Right lobe of liver (tissue), 4 donors: ENCODE measurements around the gene CES5A.
"Not testable (repeated sequence)": the region's sequence is repeated elsewhere in the genome, so short reads cannot be mapped to it uniquely, and the experiment has no call there.

Source experiments
- POLR2A ChIP-seq: fragments of 450-650 bp; IDR thresholded peaks from one replicate; pipeline ENCODE4 v1.6.1; 2017; ENCODE audit warnings: antibody characterized with exemption, mild to moderate bottlenecking
- TF ChIP-seq, protein P1 (sequence below), 4 donors: fragments of 200-600 bp in 3 of 4; fragments of 450-650 bp in 1 of 4; IDR thresholded peaks; one replicate each; pipeline versions ENCODE4 v1.5.1 to v1.8.0; 2016 to 2022; ENCODE audit warnings: antibody characterized with exemption in 4 of 4, mild to moderate bottlenecking in 2 of 4
- donor health status: DM: no; HTN: no; CAD: no.
- donor health status: DM: no; HTN: no; CAD: no.
- donor health status: DM: no; HTN: yes; CAD: no.

DNA sequence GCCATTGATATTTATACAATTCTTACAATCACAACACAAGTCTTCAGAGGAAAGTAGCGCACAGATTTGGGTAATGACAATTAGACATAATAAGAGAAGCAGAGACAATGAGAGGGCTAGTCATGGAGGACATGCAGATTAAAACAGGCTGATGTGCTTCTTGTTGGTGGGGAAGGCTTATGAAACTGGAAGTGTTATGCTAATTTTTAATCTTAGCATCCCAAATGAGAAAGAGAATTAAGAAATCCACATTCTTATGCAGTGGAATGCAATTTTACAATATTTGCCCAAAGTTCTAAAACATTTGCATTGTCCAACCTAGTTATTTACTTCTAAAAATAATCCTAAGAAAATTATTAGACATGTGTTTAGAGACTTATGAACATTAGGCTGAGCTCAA, 66.9 kb downstream of the CES5A start:
- TF ChIP-seq, protein P1, sequence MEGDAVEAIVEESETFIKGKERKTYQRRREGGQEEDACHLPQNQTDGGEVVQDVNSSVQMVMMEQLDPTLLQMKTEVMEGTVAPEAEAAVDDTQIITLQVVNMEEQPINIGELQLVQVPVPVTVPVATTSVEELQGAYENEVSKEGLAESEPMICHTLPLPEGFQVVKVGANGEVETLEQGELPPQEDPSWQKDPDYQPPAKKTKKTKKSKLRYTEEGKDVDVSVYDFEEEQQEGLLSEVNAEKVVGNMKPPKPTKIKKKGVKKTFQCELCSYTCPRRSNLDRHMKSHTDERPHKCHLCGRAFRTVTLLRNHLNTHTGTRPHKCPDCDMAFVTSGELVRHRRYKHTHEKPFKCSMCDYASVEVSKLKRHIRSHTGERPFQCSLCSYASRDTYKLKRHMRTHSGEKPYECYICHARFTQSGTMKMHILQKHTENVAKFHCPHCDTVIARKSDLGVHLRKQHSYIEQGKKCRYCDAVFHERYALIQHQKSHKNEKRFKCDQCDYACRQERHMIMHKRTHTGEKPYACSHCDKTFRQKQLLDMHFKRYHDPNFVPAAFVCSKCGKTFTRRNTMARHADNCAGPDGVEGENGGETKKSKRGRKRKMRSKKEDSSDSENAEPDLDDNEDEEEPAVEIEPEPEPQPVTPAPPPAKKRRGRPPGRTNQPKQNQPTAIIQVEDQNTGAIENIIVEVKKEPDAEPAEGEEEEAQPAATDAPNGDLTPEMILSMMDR (IDR thresholded peaks at IDR 0.05), result not testable (repeated sequence)
- not testable (repeated sequence) for TF ChIP-seq POLR2A
